ENCODE data around the gene PCDHA11. TPM values are rescaled to one million over a fixed set of nuclear protein-coding genes. Genes with fewer than 3 reads are reported as not detected.

PCDHA11 gene
- total and polyA plus RNA-seq, 2 donors (not counting 3 experiments of a cell fraction or from before 2014, with no cell fraction given), result not detected

DNA sequence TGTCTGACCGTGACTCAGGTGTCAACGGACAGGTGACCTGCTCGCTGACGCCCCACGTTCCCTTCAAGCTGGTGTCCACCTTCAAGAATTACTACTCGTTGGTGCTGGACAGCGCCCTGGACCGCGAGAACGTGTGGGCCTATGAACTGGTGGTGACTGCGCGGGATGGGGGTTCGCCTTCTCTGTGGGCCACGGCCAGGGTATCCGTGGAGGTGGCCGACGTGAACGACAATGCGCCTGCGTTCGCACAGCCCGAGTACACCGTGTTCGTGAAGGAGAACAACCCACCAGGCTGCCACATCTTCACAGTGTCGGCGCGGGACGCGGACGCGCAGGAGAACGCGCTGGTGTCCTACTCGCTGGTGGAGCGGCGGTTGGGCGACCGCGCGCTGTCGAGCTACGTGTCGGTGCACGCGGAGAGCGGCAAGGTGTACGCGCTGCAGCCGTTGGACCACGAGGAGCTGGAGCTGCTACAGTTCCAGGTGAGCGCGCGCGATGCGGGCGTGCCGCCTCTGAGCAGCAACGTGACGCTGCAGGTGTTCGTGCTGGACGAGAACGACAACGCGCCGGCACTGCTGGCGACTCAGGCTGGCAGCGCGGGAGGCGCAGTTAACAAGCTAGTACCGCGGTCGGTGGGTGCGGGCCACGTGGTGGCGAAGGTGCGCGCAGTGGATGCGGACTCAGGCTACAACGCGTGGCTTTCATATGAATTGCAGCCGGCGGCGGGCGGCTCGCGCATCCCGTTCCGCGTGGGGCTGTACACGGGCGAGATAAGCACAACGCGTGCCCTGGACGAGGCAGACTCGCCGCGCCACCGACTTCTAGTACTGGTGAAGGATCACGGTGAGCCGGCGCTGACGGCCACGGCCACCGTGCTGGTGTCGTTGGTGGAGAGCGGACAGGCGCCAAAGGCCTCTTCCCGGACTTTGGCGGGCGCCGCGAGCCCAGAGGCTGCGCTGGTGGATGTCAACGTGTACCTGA, 1.8 kb downstream of the PCDHA11 start:
- Histone ChIP-seq H4K20me1 (replicated peaks; ENCODE audit: control insufficient read depth, extremely low read depth, insufficient read depth, low read length) (no peaks in the 10 kb centered on the region), H3K9me1 (replicated peaks; ENCODE audit: control insufficient read depth, extremely low read depth, insufficient read depth, low read length) (no peaks in the 10 kb centered on the region), H3K9ac (replicated peaks; ENCODE audit: extremely low read depth, insufficient read depth, low read length) (no peak overlapping the region), H3K4me2 (ENCODE audit: insufficient read depth, low read length) (no peak overlapping the region), H3K4me3 (replicated peaks in 1 of 3; ENCODE audit: insufficient read depth in 1 of 3, low read depth in 1 of 3, low read length in 3 of 3) (no peak overlapping the region), H3K79me2 (ENCODE audit: control insufficient read depth, insufficient read depth, low read length) (no peaks in the 10 kb centered on the region), H3K9me3 (replicated peaks; ENCODE audit: control insufficient read depth, insufficient read depth, low read length) (no peaks in the 10 kb centered on the region), H3K4me1 (ENCODE audit: control insufficient read depth, extremely low read depth, insufficient read depth, low read length) (no peaks in the 10 kb centered on the region), H2AFZ (ENCODE audit: low read depth, low read length) (no peak overlapping the region), H3K27me3 (ENCODE audit: control insufficient read depth in 2 of 2, insufficient read depth in 2 of 2, low read length in 2 of 2) (no peaks in the 10 kb centered on the region), H3K27ac (ENCODE audit: insufficient read depth, low read depth, low read length) (no peak overlapping the region), H3K36me3 (ENCODE audit: control insufficient read depth in 2 of 2, extremely low read depth in 1 of 2, insufficient read depth in 2 of 2, low read length in 2 of 2) (no peaks in the 10 kb centered on the region)
- CTCF ChIA-PET, result no interaction called here
- dilution Hi-C loops (cut with MboI; ENCODE audit: extremely low pct_ligation_motif_present, low sequenced_read_pairs), result no loop called here
- BruUV-seq (replicated peaks), result no TSS peak
- DNase-seq (ENCODE audit: low read depth, low spot score) (no peak), FAIRE-seq (no peak)
- intact Hi-C loops (cut with micrococcal nuclease), result no loop called here
- TF ChIP-seq POLR2A (IDR thresholded peaks at IDR 0.05; ENCODE audit: low read depth, low read length), result no peak
- no peak for TF ChIP-seq FOS (IDR thresholded peaks at IDR 0.05; ENCODE audit: borderline replicate concordance, insufficient read depth, low read length)
- no peak for TF ChIP-seq MYC (IDR thresholded peaks at IDR 0.05; ENCODE audit: low read depth, low read length)
- TF ChIP-seq GATA2 (IDR thresholded peaks at IDR 0.05; ENCODE audit: insufficient read depth, insufficient read length, low read depth, low read length), result no peak
- no peak for TF ChIP-seq EZH2 (IDR thresholded peaks at IDR 0.05; ENCODE audit: borderline replicate concordance, low read depth, low read length, severe bottlenecking)
- no peak for TF ChIP-seq JUN (IDR thresholded peaks at IDR 0.05; ENCODE audit: borderline replicate concordance, insufficient read depth, insufficient read length, low read depth)
- TF ChIP-seq POLR2AphosphoS5 (IDR thresholded peaks at IDR 0.05; ENCODE audit: insufficient read depth, low read depth, low read length), result no peak
- TF ChIP-seq CTCF (IDR thresholded peaks at IDR 0.05; ENCODE audit: extremely low read depth in 1 of 2, insufficient read depth in 1 of 2, low read depth in 1 of 2, low read length in 2 of 2), result no peak
- no peak for TF ChIP-seq MAX (IDR thresholded peaks at IDR 0.05; ENCODE audit: insufficient read depth, insufficient read length)
- POLR2A ChIA-PET, result no interaction called here
